H1 (cell line): ENCODE results near the gene SLC66A2. TPM values are rescaled to one million over a fixed set of nuclear protein-coding genes. Genes with fewer than 3 reads are reported as not detected.

Source experiments
- CTCF ChIA-PET: fragments of 300-600 bp; sonication (Branson Sonifier 250); formaldehyde crosslinking; loops from one replicate; lab custom pipeline; 2021; ENCODE audit not compliant: partially characterized antibody; lab: Charles Lee
- POLR2A ChIA-PET: fragments of 300-600 bp; sonication (Branson Sonifier 250); formaldehyde crosslinking; loops from one replicate; lab custom pipeline; 2021; ENCODE audit warnings: inconsistent platforms; ENCODE audit not compliant: partially characterized antibody; lab: Charles Lee
- DNase-seq, 2 experiments: peaks; one replicate each; pipeline versions ENCODE4 v3.0.0 to v3.0.0-alpha.2; 2010 to 2022; ENCODE audit warnings: low spot score in 2 of 2, low read depth in 1 of 2, mixed read lengths in 1 of 2
- FAIRE-seq: peaks from 2 replicates; lab custom pipeline; 2011; peaks lifted over from hg19 to GRCh38; lab: Jason Lieb, UNC
- H2AFZ ChIP-seq: 2 replicates; pipeline ENCODE4 v1.8.1; 2012; ENCODE audit warnings: low read length, inconsistent platforms
- H2AK5ac ChIP-seq: 2 replicates; pipeline ENCODE4 v1.6.1; 2013; ENCODE audit warnings: low read depth, low read length
- H2BK120ac ChIP-seq: replicated peaks from 2 replicates; pipeline ENCODE3; 2013; ENCODE audit warnings: low read depth, low read length, inconsistent platforms
- H2BK12ac ChIP-seq: 2 replicates; pipeline ENCODE4 v1.6.1; 2013; ENCODE audit warnings: low read depth, low read length
- H2BK15ac ChIP-seq: 2 replicates; pipeline ENCODE4 v1.6.1; 2013; ENCODE audit warnings: low read length
- H2BK20ac ChIP-seq: 2 replicates; pipeline ENCODE4 v1.6.1; 2013; ENCODE audit warnings: low read length
- H2BK5ac ChIP-seq: 2 replicates; pipeline ENCODE4 v1.6.1; 2013; ENCODE audit warnings: low read depth, low read length
- H3K14ac ChIP-seq: 2 replicates; pipeline ENCODE4 v1.6.1; 2013; ENCODE audit warnings: inconsistent platforms; ENCODE audit not compliant: insufficient read length
- H3K18ac ChIP-seq: 2 replicates; pipeline ENCODE4 v1.6.1; 2013; ENCODE audit warnings: low read length; ENCODE audit errors: extremely low read depth
- H3K23ac ChIP-seq: 2 replicates; pipeline ENCODE4 v1.6.1; 2013; ENCODE audit warnings: inconsistent platforms; ENCODE audit not compliant: insufficient read length
- H3K23me2 ChIP-seq: 2 replicates; pipeline ENCODE4 v1.6.1; 2013; ENCODE audit warnings: low read depth, low read length
- H3K27ac ChIP-seq: 2 replicates; pipeline ENCODE4 v1.6.1; 2011; ENCODE audit warnings: low read depth, low read length, inconsistent platforms
- H3K27me3 ChIP-seq, 4 experiments: replicated peaks in 1 of 4; 1 replicate in 1 of 4; 2 replicates in 3 of 4; pipeline versions ENCODE4 v1.6.1 to v1.8.1; 2011 to 2013; ENCODE audit warnings: low read length in 3 of 4, mild to moderate bottlenecking in 3 of 4, inconsistent platforms in 2 of 4, mixed read lengths in 2 of 4, moderate library complexity in 1 of 4; ENCODE audit not compliant: control insufficient read depth in 3 of 4, insufficient read depth in 3 of 4; ENCODE audit errors: extremely low read depth in 1 of 4
- H3K36me3 ChIP-seq, 4 experiments: 2 replicates each; pipeline versions ENCODE4 v1.6.1 to v1.8.1; 2011 to 2013; ENCODE audit warnings: mild to moderate bottlenecking in 4 of 4, low read length in 3 of 4, moderate library complexity in 2 of 4, control low read depth in 1 of 4, inconsistent platforms in 1 of 4; ENCODE audit not compliant: insufficient read depth in 4 of 4, control insufficient read depth in 2 of 4
- H3K4ac ChIP-seq: replicated peaks from 2 replicates; pipeline ENCODE3; 2013; ENCODE audit warnings: low read length, low read depth, mixed read lengths, inconsistent platforms; ENCODE audit not compliant: insufficient read length
- H3K4me1 ChIP-seq, 4 experiments: replicated peaks in 1 of 4; 1 replicate in 1 of 4; 2 replicates in 3 of 4; pipeline versions ENCODE4 v1.6.1 to v1.8.1; 2011 to 2013; ENCODE audit warnings: low read length in 3 of 4, inconsistent platforms in 2 of 4, mixed read lengths in 1 of 4; ENCODE audit not compliant: insufficient read depth in 4 of 4, control insufficient read depth in 3 of 4
- H3K4me2 ChIP-seq, 2 experiments: 2 replicates each; pipeline versions ENCODE4 v1.6.1 to v1.8.1; 2011 to 2013; ENCODE audit warnings: low read depth in 2 of 2, low read length in 2 of 2, control low read depth in 1 of 2, inconsistent platforms in 1 of 2, mild to moderate bottlenecking in 1 of 2; ENCODE audit not compliant: insufficient read depth in 1 of 2
- H3K4me3 ChIP-seq, 4 experiments: fragments of 200-600, 300-600 bp in 1 of 4; sonication (generic), shearing (Covaris generic), sonication (Bioruptor Twin) in 1 of 4; 2 replicates each; pipeline versions ENCODE4 v1.5.1 to v1.8.1; 2011 to 2016; ENCODE audit warnings: low read length in 4 of 4, low read depth in 3 of 4, control low read depth in 2 of 4, inconsistent platforms in 2 of 4, mild to moderate bottlenecking in 2 of 4, mixed read lengths in 1 of 4, moderate library complexity in 1 of 4; ENCODE audit not compliant: insufficient read depth in 2 of 4; ENCODE audit errors: extremely low read depth in 1 of 4
- H3K56ac ChIP-seq: replicated peaks from 2 replicates; pipeline ENCODE3; 2013; ENCODE audit warnings: low read depth, mild to moderate bottlenecking, mixed read lengths, low read length, inconsistent platforms; ENCODE audit not compliant: insufficient read length
- H3K79me1 ChIP-seq: 2 replicates; pipeline ENCODE4 v1.6.1; 2013; ENCODE audit warnings: low read depth, low read length, control low read depth
- H3K79me2 ChIP-seq, 2 experiments: 2 replicates each; pipeline versions ENCODE4 v1.6.1 to v1.8.1; 2012 to 2013; ENCODE audit warnings: low read length in 2 of 2, mild to moderate bottlenecking in 2 of 2, inconsistent platforms in 1 of 2; ENCODE audit not compliant: insufficient read depth in 2 of 2, control insufficient read depth in 1 of 2
- H3K9ac ChIP-seq, 4 experiments: replicated peaks in 1 of 4; 1 replicate in 1 of 4; 2 replicates in 3 of 4; pipeline versions ENCODE4 v1.6.1 to v1.8.1; 2011 to 2013; ENCODE audit warnings: low read depth in 3 of 4, low read length in 3 of 4, control low read depth in 2 of 4, mild to moderate bottlenecking in 2 of 4, moderate library complexity in 2 of 4, inconsistent platforms in 1 of 4; ENCODE audit errors: extremely low read depth in 1 of 4
- H3K9me3 ChIP-seq, 2 experiments: 2 replicates each; pipeline versions ENCODE4 v1.6.1 to v1.8.1; 2012 to 2013; ENCODE audit warnings: mild to moderate bottlenecking in 2 of 2, moderate library complexity in 2 of 2, control low read depth in 1 of 2, inconsistent platforms in 1 of 2, low read depth in 1 of 2, low read length in 1 of 2, mixed read lengths in 1 of 2; ENCODE audit not compliant: insufficient read depth in 2 of 2
- H4K20me1 ChIP-seq, 2 experiments: replicated peaks in 1 of 2; 2 replicates each; pipeline versions ENCODE3 to v1.8.1; 2011 to 2013; ENCODE audit warnings: inconsistent platforms in 2 of 2, low read length in 2 of 2, mild to moderate bottlenecking in 1 of 2; ENCODE audit not compliant: insufficient read depth in 2 of 2, control insufficient read depth in 1 of 2
- H4K5ac ChIP-seq: 2 replicates; pipeline ENCODE4 v1.6.1; 2013; ENCODE audit warnings: low read length, low read depth, mixed read lengths, inconsistent platforms; ENCODE audit not compliant: insufficient read length
- H4K8ac ChIP-seq: 2 replicates; pipeline ENCODE4 v1.8.0; 2013; ENCODE audit warnings: mild to moderate bottlenecking, moderate library complexity, low read length, inconsistent platforms; ENCODE audit not compliant: insufficient read depth; ENCODE audit errors: extremely low read depth
- H4K91ac ChIP-seq: replicated peaks from 2 replicates; pipeline ENCODE3; 2013; ENCODE audit warnings: low read length, mixed read lengths, inconsistent platforms; ENCODE audit not compliant: insufficient read length
- CBX5 ChIP-seq: fragments of 300-800, 300-1000 bp; sonication (generic); IDR thresholded peaks from 2 replicates; pipeline ENCODE4 v1.7.1; 2016; ENCODE audit warnings: antibody characterized with exemption, low read length, low read depth
- GTF2F1 ChIP-seq: IDR thresholded peaks from 2 replicates; pipeline ENCODE4 v1.6.1; 2012; ENCODE audit warnings: low read depth, low read length, improper control_type of control experiment, borderline replicate concordance
- PHF8 ChIP-seq: fragments of 200-600 bp; sonication (generic); conservative IDR thresholded peaks from 2 replicates; pipeline ENCODE4 v1.7.1; 2012; ENCODE audit warnings: low read depth, mild to moderate bottlenecking, inconsistent platforms, low read length, moderate library complexity
- TEAD4 ChIP-seq: IDR thresholded peaks from 2 replicates; pipeline ENCODE4 v1.6.1; 2012; ENCODE audit warnings: low read depth, low read length, inconsistent platforms, mixed read lengths
- USF2 ChIP-seq: IDR thresholded peaks from 2 replicates; pipeline ENCODE4 v1.6.1; 2011; ENCODE audit warnings: low read length, improper control_type of control experiment
- WGBS, 2 experiments: shearing (Covaris generic) in 1 of 2; methylation state at CpG; one replicate each; pipeline versions ENCODE4 v1.1.6 to v1.1.7; 2013 to 2015; ENCODE audit warnings: low lambda C conversion rate in 2 of 2, mixed read lengths in 2 of 2, inconsistent platforms in 1 of 2, low coverage in 1 of 2, missing lambda C conversion rate in 1 of 2; ENCODE audit not compliant: insufficient replicate concordance in 2 of 2, insufficient coverage in 1 of 2, insufficient read length in 1 of 2; ENCODE audit errors: extremely low coverage in 1 of 2, missing lambda C conversion rate in 1 of 2; 5-methylcytosine and 5-hydroxymethylcytosine counted together
- polyA plus RNA-seq, 7 experiments: library from polyadenylated mRNA; depleted of rRNA in 3 of 7; stranded (reverse) in 5 of 7; unstranded in 2 of 7; fragments of >200 nt in 5 of 7; fragments of 200-250 nt in 2 of 7; gene quantifications; 1 replicate in 5 of 7; 2 replicates in 1 of 7; 4 replicates in 1 of 7; pipeline versions ENCODE4 v1.2.1 to v1.2.3, GENCODE V29; 2011 to 2013; ENCODE audit warnings: missing spikeins in 2 of 7, mixed read lengths in 2 of 7
- total RNA-seq: library from RNA; stranded (reverse); fragmentation: NEBNext Ultra II Directional; extraction: Animal tissue kit (Norgen Biotek cat#: 25700); gene quantifications from 2 replicates; pipeline ENCODE4 v1.2.1, GENCODE V29; 2021

The SLC66A2 gene
- total and polyA plus RNA-seq, 2 of the 8 experiments (the other 6 are each of a cell fraction or from before 2014, with no cell fraction given), result 15.0 to 18.9 TPM

GRCh38 chr18:79936641-79937040 lies 14.8 kb downstream of the SLC66A2 start:
- 90% methylated on average over 12 of the region's 12 CpGs; no CpG with 5 or more reads in 1 of the 2 experiments for WGBS, 2 experiments
- no peak for FAIRE-seq
- TF ChIP-seq CBX5 (no peak), USF2 (no peak), GTF2F1 (no peak), TEAD4 (no peak), PHF8 (no peak)

More at GRCh38 chr18:79936641-79937040, 14.8 kb downstream of the SLC66A2 start:
- ChIA-PET POLR2A (interaction anchor here (1.6 kb wide), 1 partner anchor 55 kb away, joined by 3 read pairs; no protein-coding TSS in a partner anchor), CTCF (interaction anchor here (0.9 to 3.2 kb wide), 4 partner anchors 12 to 48 kb away, joined by 3 to 15 read pairs (median 3); no protein-coding TSS in a partner anchor)
- H3K9ac ChIP-seq, result no peak overlapping the region
- H3K27ac ChIP-seq, result no peak overlapping the region
- peaks cover 0 to 8% of the 10 kb centered on the region in 2 experiments for H4K20me1 ChIP-seq
- H3K4me2 ChIP-seq, result no peak overlapping the region
- H3K27me3 ChIP-seq, result no peaks in the 10 kb centered on the region; a peak in 1 of 7 replicates
- DNase-seq, result no peak
- no peak overlapping the region for H2AFZ ChIP-seq
- H3K18ac ChIP-seq, result no peak overlapping the region
- no peak overlapping the region for H2AK5ac ChIP-seq
- H3K23me2 ChIP-seq, result no peaks in the 10 kb centered on the region
- no peak overlapping the region for H3K14ac ChIP-seq
- no peaks in the 10 kb centered on the region for H3K36me3 ChIP-seq
- no peak overlapping the region for H4K91ac ChIP-seq
- H3K79me2 ChIP-seq, result peaks cover 0 to 8% of the 10 kb centered on the region in 2 experiments; a peak in 2 of 4 replicates
- no peak overlapping the region for H3K56ac ChIP-seq
- no peak overlapping the region for H3K4me3 ChIP-seq
- no peak overlapping the region for H2BK120ac ChIP-seq
- H2BK20ac ChIP-seq, result no peak overlapping the region
- H3K79me1 ChIP-seq, result peaks cover 5% of the 10 kb centered on the region
- no peak overlapping the region for H3K4ac ChIP-seq
- H2BK12ac ChIP-seq, result no peak overlapping the region
- no peak overlapping the region for H3K23ac ChIP-seq
- H4K5ac ChIP-seq, result no peak overlapping the region
- H4K8ac ChIP-seq, result no peak overlapping the region
- no peaks in the 10 kb centered on the region for H3K4me1 ChIP-seq
- no peaks in the 10 kb centered on the region for H3K9me3 ChIP-seq
- H2BK15ac ChIP-seq, result no peak overlapping the region
- no peak overlapping the region for H2BK5ac ChIP-seq
